ENCODE data around the gene MIDN. TPM values are rescaled to one million over a fixed set of nuclear protein-coding genes. Genes with fewer than 3 reads are reported as not detected.

The MIDN gene
- total RNA-seq, 4 donors from 2014 or later: 17.4 to 51.9 (median 39.4) TPM

DNA sequence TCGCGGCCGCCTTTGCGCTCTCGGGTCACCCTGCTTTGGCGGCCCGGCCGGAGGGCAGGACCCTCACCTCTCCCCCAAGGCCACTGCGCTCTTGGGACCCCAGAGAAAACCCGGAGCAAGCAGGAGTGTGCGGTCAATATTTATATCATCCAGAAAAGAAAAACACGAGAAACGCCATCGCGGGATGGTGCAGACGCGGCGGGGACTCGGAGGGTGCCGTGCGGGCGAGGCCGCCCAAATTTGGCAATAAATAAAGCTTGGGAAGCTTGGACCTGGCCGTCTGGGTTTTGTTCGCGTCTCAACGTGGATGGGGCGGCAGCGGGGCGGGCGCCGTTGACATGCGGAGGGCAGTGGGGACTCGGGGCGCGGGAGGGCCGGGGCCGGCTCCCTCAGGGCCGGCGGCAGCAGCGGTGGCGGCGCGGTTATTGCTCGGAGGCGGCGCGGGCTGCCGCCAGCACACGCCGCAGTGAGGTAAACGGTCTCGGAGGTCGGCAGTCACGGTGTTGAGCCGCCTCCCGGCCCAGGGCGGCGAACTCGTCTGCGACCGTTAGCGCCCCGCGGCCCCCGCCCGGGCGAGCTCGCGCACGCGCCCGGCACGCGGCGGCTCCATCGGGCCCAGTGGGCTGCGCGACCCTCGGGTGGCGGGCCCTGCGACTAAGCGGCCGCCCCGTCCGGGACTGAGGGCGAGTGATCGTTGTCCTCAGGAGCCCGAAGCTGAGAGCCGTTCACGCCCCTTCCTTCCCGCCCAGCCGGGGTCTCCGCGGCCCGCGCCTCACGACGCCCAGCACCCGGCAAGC, 20.0 kb upstream of the MIDN start:
- TF ChIP-seq, protein P1, sequence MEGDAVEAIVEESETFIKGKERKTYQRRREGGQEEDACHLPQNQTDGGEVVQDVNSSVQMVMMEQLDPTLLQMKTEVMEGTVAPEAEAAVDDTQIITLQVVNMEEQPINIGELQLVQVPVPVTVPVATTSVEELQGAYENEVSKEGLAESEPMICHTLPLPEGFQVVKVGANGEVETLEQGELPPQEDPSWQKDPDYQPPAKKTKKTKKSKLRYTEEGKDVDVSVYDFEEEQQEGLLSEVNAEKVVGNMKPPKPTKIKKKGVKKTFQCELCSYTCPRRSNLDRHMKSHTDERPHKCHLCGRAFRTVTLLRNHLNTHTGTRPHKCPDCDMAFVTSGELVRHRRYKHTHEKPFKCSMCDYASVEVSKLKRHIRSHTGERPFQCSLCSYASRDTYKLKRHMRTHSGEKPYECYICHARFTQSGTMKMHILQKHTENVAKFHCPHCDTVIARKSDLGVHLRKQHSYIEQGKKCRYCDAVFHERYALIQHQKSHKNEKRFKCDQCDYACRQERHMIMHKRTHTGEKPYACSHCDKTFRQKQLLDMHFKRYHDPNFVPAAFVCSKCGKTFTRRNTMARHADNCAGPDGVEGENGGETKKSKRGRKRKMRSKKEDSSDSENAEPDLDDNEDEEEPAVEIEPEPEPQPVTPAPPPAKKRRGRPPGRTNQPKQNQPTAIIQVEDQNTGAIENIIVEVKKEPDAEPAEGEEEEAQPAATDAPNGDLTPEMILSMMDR (IDR thresholded peaks at IDR 0.05): no peak
- TF ChIP-seq EP300 (IDR thresholded peaks at IDR 0.05) (no peak), POLR2A (IDR thresholded peaks at IDR 0.05) (no peak)

DNA sequence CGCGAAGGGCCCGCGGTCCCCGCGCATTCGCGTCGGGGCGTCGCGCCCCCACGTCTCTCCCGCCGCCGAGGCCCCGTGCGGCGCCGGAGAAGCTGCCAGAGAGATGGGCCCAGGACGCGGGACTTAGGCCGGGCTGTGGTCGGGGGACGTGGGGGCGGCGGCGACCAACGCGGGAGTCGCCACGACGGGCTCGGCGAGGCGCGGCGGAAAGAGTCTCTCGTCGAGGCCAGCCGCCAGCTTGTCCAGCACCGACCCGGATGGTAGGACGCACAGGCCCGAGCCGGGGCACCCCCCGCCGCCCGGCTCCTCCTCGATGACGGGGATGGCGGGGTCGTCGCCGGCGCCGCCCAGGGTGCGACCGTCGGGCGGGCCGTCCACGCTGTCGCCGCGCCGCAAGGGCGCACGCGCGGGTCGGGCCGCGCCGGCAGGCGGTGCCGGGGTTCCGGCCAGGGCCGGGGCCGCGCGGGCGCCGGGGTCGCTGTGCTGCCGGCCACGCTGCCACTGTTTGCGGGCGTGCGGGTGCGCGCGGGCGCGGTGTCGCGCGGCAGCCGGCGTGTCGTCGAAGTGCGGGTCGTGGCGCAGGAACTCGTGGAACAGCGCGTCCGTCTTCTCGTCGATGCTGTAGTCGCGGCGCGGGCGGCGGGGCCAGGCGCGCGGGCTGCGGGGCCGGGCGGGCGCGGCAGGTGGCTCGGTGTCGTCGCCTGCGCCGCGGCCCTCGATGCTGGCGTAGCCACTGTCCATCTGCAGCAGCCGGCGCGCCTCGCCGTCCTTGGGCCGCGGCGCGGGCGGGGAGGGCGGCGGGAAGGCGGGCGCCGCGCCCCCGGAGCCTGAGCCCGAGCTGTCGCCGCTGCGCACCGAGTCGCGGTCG, 19.1 kb upstream of the MIDN start:
- TF ChIP-seq, protein P1 (IDR thresholded peaks at IDR 0.05): no peak
- TF ChIP-seq EP300 (IDR thresholded peaks at IDR 0.05): no peak
- no peak for TF ChIP-seq POLR2A (IDR thresholded peaks at IDR 0.05)
- H3K27me3 ChIP-seq: no peaks in the 10 kb centered on the region
- H3K27ac ChIP-seq: no peak overlapping the region
- no peak overlapping the region for H3K4me3 ChIP-seq
- no peak for DNase-seq (ENCODE audit: low spot score in 2 of 2)
- no peaks in the 10 kb centered on the region for H3K9me3 ChIP-seq
- H3K4me1 ChIP-seq: peaks cover 0 to 28% (median 7%) of the 10 kb centered on the region in 4 donors
- peaks cover 0 to 56% (median 6%) of the 10 kb centered on the region in 3 donors for H3K36me3 ChIP-seq
- 96% methylated on average over 149 to 158 of the region's 158 CpGs for WGBS, 2 donors

More for the DNA sequence above, 20.0 kb upstream of the MIDN start:
- WGBS, 2 donors: 95 to 96% methylated on average over 100 of the region's 100 CpGs
- Histone ChIP-seq H3K9me3 (no peaks in the 10 kb centered on the region), H3K36me3 (peaks cover 0 to 58% (median 6%) of the 10 kb centered on the region in 3 donors), H3K4me1 (peaks cover 0 to 28% (median 8%) of the 10 kb centered on the region in 4 donors), H3K27me3 (no peaks in the 10 kb centered on the region), H3K27ac (no peak overlapping the region), H3K4me3 (no peak overlapping the region)
- DNase-seq (ENCODE audit: low spot score in 2 of 2): no peak

DNA sequence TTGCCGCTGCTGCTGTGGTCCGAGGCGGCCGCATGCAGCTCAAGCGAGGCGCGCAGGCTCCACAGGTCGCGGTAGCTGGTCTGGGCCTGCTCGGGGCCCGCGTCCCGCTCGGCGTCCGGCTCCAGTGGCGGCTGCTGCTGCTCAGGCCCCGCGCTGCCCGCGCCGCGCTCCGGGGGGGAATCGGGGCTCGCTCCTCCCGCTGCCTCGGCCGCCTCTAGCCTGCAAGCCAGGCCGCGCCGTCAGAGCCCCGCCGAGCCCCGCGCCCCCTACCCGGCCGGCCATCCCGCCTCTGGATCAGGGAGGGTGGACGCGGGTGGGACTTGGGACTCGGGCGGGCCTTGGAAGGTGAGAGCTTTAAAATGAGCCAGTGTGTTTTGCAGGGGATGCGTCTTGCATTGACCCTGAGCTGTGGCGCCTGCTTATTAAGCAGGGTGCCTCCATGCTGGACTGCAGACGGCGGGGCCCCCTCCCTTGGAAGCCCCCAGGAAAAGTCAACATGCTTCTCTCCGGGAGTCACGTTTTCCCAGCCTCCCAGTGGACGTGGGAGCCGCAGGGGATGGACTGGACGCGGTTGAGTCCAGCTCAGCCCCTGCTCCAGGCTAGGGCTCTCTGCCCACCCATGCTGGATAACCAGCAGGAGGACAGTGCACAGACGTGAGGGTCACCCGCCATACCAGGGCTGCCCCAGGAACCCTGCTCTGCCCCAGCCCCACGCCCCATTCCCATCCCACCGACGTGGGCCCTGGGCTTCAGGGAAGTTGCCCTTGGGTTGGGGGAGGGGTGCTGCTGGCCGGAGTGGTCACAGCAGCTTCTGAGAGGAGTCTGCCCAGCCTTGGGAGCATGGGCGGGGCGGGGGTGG, 18.2 kb upstream of the MIDN start:
- Histone ChIP-seq H3K27ac (no peak overlapping the region), H3K36me3 (peaks cover 0 to 53% (median 6%) of the 10 kb centered on the region in 3 donors), H3K9me3 (no peaks in the 10 kb centered on the region), H3K4me1 (peaks cover 0 to 25% (median 7%) of the 10 kb centered on the region in 4 donors), H3K4me3 (no peak overlapping the region), H3K27me3 (no peaks in the 10 kb centered on the region)
- WGBS, 2 donors: 90% methylated on average over 13 to 59 of the region's 61 CpGs
- TF ChIP-seq EP300 (IDR thresholded peaks at IDR 0.05) (no peak), POLR2A (IDR thresholded peaks at IDR 0.05) (no peak)
- no peak for DNase-seq (ENCODE audit: low spot score in 2 of 2)

DNA sequence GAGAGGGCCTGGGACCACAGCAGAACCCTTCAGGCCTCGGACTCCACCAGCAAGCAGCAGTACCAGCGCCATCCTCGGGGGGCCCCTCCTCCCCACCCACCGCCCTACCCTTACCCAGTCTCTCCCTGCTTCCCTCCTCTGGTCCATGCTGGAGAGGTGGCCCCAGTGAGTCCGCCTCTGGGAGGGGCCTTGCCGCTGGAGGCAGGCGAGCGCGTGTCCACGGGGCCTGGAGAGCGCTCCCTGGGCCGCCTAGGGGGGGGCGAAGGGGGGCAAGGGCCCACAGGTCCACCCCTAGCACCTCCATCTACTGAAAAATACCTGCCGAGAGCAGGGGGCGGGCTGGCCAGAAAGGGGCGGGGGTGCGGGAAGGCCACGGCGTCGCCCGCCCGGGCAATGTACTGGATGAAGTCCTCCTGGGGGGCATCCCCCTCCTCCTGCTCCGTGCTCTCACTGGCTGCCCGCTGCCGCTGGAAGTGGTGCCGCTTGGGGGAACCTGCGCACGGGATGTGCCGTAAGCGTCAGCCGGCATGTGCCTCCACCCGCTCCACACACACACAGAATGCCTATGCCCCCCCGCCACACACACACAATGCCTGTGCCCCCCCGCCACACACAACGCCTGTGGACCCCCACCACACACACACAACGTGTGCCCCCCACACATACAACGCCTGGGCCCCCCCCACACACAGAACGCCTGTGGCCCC, 17.4 kb upstream of the MIDN start:
- H3K4me3 ChIP-seq: no peak overlapping the region
- H3K36me3 ChIP-seq: peaks cover 0 to 46% (median 6%) of the 10 kb centered on the region in 3 donors
- TF ChIP-seq POLR2A (IDR thresholded peaks at IDR 0.05) (no peak), EP300 (IDR thresholded peaks at IDR 0.05) (no peak)
- TF ChIP-seq, protein P1 (IDR thresholded peaks at IDR 0.05): no peak
- H3K27me3 ChIP-seq: no peaks in the 10 kb centered on the region
- no peaks in the 10 kb centered on the region for H3K9me3 ChIP-seq
- DNase-seq (ENCODE audit: low spot score in 2 of 2): no peak
- no peak overlapping the region for H3K27ac ChIP-seq
- 73 to 78% methylated on average over 35 of the region's 38 CpGs for WGBS, 2 donors
- H3K4me1 ChIP-seq: peaks cover 0 to 22% (median 7%) of the 10 kb centered on the region in 4 donors
